IMR-90 (cell line): ENCODE results near the gene FRK.

Experiments used
- MAZ ChIP-seq: IDR thresholded peaks from 2 replicates; pipeline ENCODE4 v1.6.1; 2012; ENCODE audit warnings: low read depth, mild to moderate bottlenecking, low read length, improper control_type of control experiment, moderate library complexity, borderline replicate concordance
- NFE2L2 ChIP-seq: fragments of 150-350 bp; IDR thresholded peaks from 2 replicates; pipeline ENCODE4 v1.6.1; 2016; ENCODE audit warnings: low read depth, mild to moderate bottlenecking, low read length
- POLR2A ChIP-seq: IDR thresholded peaks from 2 replicates; pipeline ENCODE4 v1.6.1; 2012; ENCODE audit warnings: mild to moderate bottlenecking, low read depth, low read length
- RAD21 ChIP-seq: IDR thresholded peaks from 2 replicates; pipeline ENCODE4 v1.6.1; 2012; ENCODE audit warnings: low read length, improper control_type of control experiment
- RFX5 ChIP-seq: IDR thresholded peaks from 2 replicates; pipeline ENCODE4 v1.8.0; 2012; ENCODE audit warnings: low read depth, mild to moderate bottlenecking, low read length, moderate library complexity
- SMC3 ChIP-seq: fragments of 150-350 bp; IDR thresholded peaks from 2 replicates; pipeline ENCODE4 v1.6.1; 2016; ENCODE audit warnings: low read depth, mild to moderate bottlenecking, antibody characterized with exemption, low read length, moderate library complexity
- TF ChIP-seq, protein P1 (sequence below): conservative IDR thresholded peaks from 2 replicates; pipeline ENCODE4 v1.5.1; 2012; ENCODE audit warnings: mild to moderate bottlenecking, low read depth, low read length, improper control_type of control experiment
- TF ChIP-seq, protein P2 (sequence below): fragments of 150-350 bp; IDR thresholded peaks from 2 replicates; pipeline ENCODE4 v1.6.1; 2017; ENCODE audit warnings: mild to moderate bottlenecking, antibody characterized with exemption, low read length, low read depth
- TF ChIP-seq, protein P3 (sequence below): fragments of 150-350 bp; IDR thresholded peaks from 2 replicates; pipeline ENCODE4 v1.6.1; 2016; ENCODE audit warnings: low read depth, mild to moderate bottlenecking, low read length, moderate library complexity, borderline replicate concordance

GRCh38 chr6:116057766-116058165 is 2.9 kb downstream of the FRK start:
- TF ChIP-seq, protein P1, sequence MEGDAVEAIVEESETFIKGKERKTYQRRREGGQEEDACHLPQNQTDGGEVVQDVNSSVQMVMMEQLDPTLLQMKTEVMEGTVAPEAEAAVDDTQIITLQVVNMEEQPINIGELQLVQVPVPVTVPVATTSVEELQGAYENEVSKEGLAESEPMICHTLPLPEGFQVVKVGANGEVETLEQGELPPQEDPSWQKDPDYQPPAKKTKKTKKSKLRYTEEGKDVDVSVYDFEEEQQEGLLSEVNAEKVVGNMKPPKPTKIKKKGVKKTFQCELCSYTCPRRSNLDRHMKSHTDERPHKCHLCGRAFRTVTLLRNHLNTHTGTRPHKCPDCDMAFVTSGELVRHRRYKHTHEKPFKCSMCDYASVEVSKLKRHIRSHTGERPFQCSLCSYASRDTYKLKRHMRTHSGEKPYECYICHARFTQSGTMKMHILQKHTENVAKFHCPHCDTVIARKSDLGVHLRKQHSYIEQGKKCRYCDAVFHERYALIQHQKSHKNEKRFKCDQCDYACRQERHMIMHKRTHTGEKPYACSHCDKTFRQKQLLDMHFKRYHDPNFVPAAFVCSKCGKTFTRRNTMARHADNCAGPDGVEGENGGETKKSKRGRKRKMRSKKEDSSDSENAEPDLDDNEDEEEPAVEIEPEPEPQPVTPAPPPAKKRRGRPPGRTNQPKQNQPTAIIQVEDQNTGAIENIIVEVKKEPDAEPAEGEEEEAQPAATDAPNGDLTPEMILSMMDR, result no peak
- TF ChIP-seq POLR2A (no peak), SMC3 (no peak), RAD21 (no peak), MAZ (no peak), NFE2L2 (no peak), RFX5 (no peak)
- TF ChIP-seq, protein P2, sequence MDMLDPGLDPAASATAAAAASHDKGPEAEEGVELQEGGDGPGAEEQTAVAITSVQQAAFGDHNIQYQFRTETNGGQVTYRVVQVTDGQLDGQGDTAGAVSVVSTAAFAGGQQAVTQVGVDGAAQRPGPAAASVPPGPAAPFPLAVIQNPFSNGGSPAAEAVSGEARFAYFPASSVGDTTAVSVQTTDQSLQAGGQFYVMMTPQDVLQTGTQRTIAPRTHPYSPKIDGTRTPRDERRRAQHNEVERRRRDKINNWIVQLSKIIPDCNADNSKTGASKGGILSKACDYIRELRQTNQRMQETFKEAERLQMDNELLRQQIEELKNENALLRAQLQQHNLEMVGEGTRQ, result no peak
- TF ChIP-seq, protein P3, sequence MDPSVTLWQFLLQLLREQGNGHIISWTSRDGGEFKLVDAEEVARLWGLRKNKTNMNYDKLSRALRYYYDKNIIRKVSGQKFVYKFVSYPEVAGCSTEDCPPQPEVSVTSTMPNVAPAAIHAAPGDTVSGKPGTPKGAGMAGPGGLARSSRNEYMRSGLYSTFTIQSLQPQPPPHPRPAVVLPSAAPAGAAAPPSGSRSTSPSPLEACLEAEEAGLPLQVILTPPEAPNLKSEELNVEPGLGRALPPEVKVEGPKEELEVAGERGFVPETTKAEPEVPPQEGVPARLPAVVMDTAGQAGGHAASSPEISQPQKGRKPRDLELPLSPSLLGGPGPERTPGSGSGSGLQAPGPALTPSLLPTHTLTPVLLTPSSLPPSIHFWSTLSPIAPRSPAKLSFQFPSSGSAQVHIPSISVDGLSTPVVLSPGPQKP, result no peak
